HG03439 (cell line): ENCODE measurements around the gene GRHL1.

Experiments used
- ATAC-seq: cut with Tn5 transposase; IDR thresholded peaks from one replicate; pipeline ENCODE4 v1.9.1; 2021; ENCODE audit warnings: mild to moderate bottlenecking, moderate library complexity; ENCODE audit not compliant: unreplicated experiment

GRHL1 gene

GRCh38 chr2:9991829-9992273, 40.4 kb downstream of the GRHL1 start:
- no peak for ATAC-seq

- ATAC-seq = no peak
Observed at GRCh38 chr2:9992427-9993187, 41.1 kb downstream of the GRHL1 start.

- no peak for ATAC-seq
Observed at GRCh38 chr2:9993488-9994165, 42.1 kb downstream of the GRHL1 start.

GRCh38 chr2:9994462-9994861, 43.0 kb downstream of the GRHL1 start:
- no peak for ATAC-seq

GRCh38 chr2:9995059-9995458, 43.6 kb downstream of the GRHL1 start:
- ATAC-seq = no peak

GRCh38 chr2:9996321-9996720, 44.8 kb downstream of the GRHL1 start:
- ATAC-seq = no peak

GRCh38 chr2:9997936-9998335, 46.4 kb downstream of the GRHL1 start:
- no peak for ATAC-seq

- ATAC-seq = no peak
Observed at GRCh38 chr2:9998916-9999654, 47.6 kb downstream of the GRHL1 start.

GRCh38 chr2:9999693-10000092, 48.2 kb downstream of the GRHL1 start:
- no peak for ATAC-seq

GRCh38 chr2:10000541-10000940, 49.0 kb downstream of the GRHL1 start:
- ATAC-seq = no peak

GRCh38 chr2:10001586-10001985, 50.1 kb downstream of the GRHL1 start:
- ATAC-seq = no peak

- ATAC-seq = no peak
Observed at GRCh38 chr2:10002109-10002508, 50.6 kb downstream of the GRHL1 start.

- no peak for ATAC-seq
Observed at GRCh38 chr2:10002681-10003080, 51.2 kb downstream of the GRHL1 start.

- ATAC-seq = no peak
Observed at GRCh38 chr2:10003206-10004125, 52.0 kb downstream of the GRHL1 start.

GRCh38 chr2:10004401-10004800, 52.9 kb downstream of the GRHL1 start:
- ATAC-seq = no peak

- no peak for ATAC-seq
Observed at GRCh38 chr2:10004836-10005235, 53.3 kb downstream of the GRHL1 start.

GRCh38 chr2:10005461-10006235, 54.2 kb downstream of the GRHL1 start:
- no peak for ATAC-seq

GRCh38 chr2:10006236-10007161, 55.0 kb downstream of the GRHL1 start:
- no peak for ATAC-seq

- no peak for ATAC-seq
Observed at GRCh38 chr2:10007435-10007834, 55.9 kb downstream of the GRHL1 start.
